GM18520 (cell line): Measurements from ENCODE around the gene IGLL1.
"Not testable (repeated sequence)": the region's sequence is repeated elsewhere in the genome, so short reads cannot be mapped to it uniquely, and the experiment has no call there.

Experiments used
- ATAC-seq: cut with Tn5 transposase; IDR thresholded peaks from one replicate; pipeline ENCODE4 v1.9.1; 2021; ENCODE audit not compliant: unreplicated experiment

Gene IGLL1

DNA sequence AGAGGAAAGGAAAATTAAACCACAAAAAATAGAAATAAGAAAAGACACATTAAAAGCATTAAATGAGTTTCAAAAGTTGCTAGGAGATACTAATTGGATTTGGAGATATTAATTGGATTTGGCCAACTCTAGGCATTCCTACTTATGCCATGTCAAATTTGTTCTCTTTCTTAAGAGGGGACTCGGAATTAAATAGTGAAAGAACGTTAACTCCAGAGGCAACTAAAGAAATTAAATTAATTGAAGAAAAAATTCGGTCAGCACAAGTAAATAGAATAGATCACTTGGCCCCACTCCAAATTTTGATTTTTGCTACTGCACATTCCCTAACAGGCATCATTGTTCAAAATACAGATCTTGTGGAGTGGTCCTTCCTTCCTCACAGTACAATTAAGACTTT lies 37.7 kb downstream of the IGLL1 start:
- ATAC-seq = not testable (repeated sequence)

DNA sequence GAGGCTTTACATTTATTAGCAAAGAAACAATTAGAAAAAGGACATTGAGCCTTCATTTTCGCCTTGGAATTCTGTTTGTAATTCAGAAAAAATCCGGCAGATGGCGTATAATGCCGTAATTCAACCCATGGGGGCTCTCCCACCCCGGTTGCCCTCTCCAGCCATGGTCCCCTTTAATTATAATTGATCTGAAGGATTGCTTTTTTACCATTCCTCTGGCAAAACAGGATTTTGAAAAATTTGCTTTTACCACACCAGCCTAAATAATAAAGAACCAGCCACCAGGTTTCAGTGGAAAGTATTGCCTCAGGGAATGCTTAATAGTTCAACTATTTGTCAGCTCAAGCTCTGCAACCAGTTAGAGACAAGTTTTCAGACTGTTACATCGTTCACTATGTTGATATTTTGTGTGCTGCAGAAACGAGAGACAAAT lies 38.2 kb downstream of the IGLL1 start:
- not testable (repeated sequence) for ATAC-seq

DNA sequence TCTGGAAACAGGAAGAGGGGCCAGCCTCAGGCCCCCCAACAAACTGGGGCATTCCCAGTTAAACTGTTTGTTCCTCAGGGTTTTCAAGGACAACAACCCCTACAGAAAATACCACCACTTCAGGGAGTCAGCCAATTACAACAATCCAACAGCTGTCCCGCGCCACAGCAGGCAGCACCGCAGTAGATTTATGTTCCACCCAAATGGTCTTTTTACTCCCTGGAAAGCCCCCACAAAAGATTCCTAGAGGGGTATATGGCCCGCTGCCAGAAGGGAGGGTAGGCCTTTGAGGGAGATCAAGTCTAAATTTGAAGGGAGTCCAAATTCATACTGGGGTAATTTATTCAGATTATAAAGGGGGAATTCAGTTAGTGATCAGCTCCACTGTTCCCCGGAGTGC lies 39.3 kb downstream of the IGLL1 start:
- not testable (repeated sequence) for ATAC-seq

DNA sequence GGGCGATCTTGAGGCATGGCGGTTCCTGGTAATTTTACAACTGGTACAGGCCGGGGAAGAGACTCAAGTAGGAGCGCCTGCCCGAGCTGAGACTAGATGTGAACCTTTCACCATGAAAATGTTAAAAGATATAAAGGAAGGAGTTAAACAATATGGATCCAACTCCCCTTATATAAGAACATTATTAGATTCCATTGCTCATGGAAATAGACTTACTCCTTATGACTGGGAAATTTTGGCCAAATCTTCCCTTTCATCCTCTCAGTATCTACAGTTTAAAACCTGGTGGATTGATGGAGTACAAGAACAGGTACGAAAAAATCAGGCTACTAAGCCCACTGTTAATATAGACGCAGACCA lies 40.3 kb downstream of the IGLL1 start:
- not testable (repeated sequence) for ATAC-seq

DNA sequence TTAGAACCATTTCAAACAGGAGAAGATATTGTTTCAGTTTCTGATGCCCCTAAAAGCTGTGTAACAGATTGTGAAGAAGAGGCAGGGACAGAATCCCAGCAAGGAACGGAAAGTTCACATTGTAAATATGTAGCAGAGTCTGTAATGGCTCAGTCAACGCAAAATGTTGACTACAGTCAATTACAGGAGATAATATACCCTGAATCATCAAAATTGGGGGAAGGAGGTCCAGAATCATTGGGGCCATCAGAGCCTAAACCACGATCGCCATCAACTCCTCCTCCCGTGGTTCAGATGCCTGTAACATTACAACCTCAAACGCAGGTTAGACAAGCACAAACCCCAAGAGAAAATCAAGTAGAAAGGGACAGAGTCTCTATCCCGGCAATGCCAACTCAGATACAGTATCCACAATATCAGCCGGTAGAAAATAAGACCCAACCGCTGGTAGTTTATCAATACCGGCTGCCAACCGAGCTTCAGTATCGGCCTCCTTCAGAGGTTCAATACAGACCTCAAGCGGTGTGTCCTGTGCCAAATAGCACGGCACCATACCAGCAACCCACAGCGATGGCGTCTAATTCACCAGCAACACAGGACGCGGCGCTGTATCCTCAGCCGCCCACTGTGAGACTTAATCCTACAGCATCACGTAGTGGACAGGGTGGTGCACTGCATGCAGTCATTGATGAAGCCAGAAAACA lies 40.8 kb downstream of the IGLL1 start:
- no peak for ATAC-seq

DNA sequence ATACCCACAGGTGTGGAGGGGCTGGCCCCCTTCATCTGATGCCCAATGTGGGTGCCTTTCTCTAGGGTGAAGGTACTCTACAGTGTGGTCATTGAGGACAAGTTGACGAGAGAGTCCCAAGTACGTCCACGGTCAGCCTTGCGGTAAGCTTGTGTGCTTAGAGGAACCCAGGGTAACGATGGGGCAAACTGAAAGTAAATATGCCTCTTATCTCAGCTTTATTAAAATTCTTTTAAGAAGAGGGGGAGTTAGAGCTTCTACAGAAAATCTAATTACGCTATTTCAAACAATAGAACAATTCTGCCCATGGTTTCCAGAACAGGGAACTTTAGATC lies 41.4 kb downstream of the IGLL1 start:
- ATAC-seq = not testable (repeated sequence)

DNA sequence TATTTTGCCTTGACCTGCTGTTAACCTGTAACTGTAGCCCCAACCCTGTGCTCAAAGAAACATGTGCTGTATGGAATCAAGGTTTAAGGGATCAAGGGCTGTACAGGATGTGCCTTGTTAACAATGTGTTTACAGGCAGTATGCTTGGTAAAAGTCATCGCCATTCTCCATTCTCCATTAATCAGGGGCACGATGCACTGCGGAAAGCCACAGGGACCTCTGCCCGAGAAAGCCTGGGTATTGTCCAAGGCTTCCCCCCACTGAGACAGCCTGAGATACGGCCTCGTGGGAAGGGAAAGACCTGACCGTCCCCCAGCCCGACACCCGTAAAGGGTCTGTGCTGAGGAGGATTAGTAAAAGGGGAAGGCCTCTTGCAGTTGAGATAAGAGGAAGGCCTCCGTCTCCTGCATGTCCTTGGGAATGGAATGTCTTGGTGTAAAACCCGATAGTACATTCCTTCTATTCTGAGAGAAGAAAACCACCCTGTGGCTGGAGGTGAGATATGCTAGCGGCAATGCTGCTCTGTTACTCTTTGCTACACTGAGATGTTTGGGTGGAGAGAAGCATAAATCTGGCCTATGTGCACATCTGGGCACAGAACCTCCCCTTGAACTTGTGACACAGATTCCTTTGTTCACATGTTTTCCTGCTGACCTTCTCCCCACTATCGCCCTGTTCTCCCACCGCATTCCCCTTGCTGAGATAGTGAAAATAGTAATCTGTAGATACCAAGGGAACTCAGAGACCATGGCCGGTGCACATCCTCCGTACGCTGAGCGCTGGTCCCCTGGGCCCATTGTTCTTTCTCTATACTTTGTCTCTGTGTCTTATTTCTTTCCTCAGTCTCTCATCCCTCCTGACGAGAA lies 42.0 kb downstream of the IGLL1 start:
- ATAC-seq = not testable (repeated sequence)

DNA sequence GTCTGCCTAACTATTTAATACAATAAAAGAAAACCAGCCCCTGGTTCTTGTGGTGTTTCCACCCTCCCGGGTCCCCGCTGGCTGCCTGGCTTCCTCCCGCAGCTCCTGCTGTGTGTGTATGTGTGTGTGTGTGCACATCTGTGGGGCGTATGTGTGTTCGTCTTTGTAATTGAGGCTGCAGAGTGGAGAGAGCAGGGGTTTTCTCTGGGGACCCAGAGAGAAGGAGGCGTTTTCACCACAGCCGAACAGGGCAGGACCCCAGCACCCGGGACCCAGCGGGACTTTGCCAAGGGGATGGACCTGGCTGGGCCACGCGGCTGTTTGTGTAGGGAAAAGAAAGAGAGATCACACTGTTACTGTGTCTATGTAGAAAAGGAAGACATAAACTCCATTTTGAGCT lies 42.7 kb downstream of the IGLL1 start:
- ATAC-seq = no peak

DNA sequence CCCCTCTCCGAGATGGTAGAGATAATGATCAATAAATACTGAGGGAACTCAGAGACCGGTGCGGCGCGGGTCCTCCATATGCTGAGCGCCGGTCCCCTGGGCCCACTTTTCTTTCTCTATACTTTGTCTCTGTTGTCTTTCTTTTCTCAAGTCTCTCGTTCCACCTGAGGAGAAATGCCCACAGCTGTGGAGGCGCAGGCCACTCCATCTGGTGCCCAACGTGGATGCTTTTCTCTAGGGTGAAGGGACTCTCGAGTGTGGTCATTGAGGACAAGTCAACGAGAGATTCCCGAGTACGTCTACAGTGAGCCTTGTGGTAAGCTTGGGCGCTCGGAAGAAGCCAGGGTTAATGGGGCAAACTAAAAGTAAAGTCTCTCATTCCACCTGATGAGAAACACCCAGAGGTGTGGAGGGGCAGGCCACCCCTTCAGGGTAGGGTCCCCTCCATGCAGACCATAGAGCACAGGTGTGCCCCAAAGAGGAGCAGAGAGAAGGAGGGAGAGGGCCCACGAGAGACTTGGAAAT lies 43.2 kb downstream of the IGLL1 start:
- ATAC-seq = no peak

DNA sequence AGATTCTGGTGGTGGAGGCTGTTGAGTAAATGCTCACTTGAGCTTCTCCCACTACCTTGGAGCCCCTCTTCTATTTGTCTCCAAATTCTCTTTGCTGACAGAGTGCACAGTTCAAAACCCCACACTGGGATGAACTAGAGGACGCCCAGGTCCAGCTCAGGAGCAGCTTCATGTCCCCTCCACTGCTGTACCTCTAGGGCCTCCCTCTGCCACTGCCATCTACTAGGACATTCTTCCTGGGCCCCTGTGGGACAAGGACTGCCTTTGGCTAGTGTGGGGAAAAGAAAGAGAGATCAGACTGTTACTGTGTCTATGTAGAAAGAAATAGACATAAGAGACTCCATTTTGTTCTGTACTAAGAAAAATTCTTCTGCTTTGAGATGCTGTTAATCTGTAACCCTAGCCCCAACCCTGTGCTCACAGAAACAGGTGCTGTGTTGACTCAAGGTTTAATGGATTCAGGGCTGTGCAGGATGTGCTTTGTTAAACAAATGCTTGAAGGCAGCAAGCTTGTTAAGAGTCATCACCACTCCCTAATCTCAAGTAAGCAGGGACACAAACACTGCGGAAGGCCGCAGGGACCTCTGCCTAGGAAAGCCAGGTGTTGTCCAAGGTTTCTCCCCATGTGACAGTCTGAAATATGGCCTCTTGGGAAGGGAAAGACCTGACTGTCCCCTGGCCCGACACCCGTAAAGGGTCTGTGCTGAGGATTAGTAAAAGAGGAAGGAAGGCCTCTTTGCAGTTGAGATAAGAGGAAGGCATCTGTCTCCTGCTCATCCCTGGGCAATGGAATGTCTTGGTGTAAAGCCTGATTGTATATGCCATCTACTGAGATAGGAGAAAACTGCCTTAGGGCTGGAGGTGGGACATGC lies 44.1 kb downstream of the IGLL1 start:
- ATAC-seq = not testable (repeated sequence)

DNA sequence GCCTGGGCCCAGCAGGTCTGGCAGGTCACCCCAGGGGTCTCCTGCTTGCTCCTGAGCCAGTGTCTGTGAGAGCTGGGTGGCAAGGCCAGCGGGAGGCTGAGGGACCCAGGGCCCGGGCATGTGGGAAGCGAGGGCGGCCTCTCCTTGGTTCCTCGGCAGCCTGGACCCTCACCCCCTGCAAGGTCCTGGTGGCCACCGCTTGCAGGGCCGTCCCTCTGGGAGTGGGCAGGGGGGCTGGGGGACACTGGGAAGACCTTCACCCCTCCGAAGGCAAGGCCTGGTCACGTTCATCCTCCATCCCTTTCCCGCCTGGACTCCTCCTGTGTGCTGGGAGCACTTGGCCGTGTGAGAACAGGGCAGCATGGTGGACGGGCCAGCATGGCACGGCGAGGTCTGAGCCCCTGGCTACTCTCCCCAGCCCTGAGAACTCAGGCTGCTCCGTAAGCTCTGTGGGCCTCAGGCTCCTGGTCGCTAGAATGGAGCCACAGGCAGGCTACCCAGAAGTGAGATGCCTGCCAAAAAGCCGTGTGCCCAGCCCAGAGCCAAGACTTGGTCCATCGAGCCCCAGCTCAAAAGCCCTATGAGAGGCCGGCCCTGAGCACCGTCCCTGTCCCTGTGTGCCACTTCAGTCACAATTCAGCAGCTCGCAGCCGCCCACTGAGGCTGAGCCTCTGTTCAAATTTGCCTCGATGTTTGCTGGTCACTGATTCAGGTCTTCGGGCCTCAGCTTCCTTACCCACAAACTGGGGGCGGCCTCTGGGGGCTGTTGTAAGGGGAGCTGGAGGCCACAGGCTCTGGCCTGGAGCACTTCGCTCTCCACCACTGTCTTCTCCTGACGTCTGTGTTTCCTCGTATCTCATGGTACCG lies 45.0 kb downstream of the IGLL1 start:
- no peak for ATAC-seq

DNA sequence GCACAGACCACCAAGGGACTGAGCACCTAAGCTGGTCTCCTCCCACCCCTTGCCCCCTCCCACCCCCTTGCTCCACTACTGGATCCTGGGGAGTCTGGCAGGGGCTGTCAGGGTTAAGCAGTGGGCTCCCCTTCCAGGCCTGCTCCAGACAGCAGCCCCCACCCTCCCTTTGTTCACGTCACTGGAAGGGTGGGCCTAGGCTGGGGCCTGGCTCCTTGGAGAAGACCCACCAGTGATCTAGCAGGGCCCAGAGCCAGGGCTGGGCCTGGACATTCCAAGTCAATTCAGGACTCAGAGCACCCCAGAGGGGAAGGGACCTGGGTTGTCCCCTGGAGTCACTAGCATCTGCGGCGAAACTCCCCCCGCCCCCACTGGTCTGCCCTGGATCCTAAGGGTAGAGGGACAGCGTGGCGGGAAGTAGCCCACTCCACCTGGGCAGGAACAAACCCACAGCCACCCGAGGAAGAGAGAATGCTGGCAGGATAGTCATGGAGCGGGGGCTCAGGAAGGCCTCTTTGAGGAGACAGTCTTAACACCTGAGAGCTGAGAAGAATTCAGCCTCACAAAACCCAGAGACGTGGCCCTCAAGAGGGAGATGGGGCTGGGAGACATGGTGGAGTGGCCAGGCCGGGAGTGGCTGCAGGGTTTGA lies 45.8 kb downstream of the IGLL1 start:
- no peak for ATAC-seq

DNA sequence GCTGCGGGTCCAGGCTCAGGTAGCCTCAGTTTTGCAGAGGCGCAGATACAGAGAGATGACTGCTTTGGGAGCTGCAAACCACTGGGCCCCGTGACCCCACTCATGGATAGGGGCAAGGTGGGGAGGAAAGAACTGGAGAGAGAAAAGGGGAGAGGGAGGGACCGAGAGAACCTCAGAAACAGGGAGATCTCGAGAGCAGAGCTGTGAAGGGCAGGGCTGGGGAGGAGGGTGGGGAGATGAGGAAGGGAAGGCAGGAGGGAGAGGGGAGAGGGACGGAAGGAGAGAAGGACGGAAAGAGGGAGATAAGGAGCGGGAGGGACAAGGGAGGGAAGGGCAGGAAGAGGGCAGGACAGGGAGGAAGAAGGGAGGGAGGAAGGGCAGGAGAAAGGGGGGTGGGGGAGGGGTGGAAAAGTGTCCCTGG lies 46.3 kb downstream of the IGLL1 start:
- ATAC-seq = no peak

DNA sequence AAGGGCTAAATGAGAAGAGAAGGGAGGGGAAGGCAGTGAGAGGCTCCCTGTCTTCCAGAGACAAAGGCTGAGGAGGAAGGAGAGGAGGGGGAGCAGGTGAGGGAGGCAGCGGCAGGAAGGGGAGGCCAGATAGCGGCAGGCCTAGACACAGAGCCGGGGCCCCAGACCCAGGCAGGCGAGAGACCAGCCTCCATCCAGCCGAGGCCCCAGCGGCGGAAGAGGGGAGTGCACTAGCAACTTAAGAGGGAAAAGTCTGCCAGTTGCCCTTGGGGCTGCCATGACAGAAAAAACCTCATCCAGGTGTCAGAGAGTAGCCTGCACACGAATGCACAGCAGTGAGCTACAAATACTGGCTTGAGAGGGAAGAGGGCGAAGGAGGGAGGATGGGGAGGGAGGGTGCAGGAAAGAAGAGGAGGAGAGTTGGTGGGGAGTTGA lies 46.7 kb downstream of the IGLL1 start:
- no peak for ATAC-seq

DNA sequence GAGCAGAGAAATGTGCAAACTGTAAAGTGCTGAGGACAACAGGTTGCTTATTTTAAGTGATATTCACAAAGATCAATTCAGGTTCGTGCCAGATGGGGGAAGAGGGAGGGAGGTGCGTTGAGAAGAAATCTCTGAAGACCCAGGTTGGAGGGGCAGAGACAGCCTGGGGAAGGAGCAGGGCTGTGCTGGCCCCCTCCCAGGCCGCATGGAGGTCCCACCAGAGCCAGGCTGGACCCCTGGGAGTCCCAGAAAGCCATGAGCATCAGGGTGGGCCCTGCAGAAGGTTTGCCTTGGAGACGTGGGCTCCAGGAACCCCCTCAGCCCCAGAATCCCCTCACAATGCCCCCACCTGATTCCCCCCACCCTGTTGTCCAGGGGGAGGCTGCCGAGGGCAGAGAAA lies 47.4 kb downstream of the IGLL1 start:
- ATAC-seq = no peak

DNA sequence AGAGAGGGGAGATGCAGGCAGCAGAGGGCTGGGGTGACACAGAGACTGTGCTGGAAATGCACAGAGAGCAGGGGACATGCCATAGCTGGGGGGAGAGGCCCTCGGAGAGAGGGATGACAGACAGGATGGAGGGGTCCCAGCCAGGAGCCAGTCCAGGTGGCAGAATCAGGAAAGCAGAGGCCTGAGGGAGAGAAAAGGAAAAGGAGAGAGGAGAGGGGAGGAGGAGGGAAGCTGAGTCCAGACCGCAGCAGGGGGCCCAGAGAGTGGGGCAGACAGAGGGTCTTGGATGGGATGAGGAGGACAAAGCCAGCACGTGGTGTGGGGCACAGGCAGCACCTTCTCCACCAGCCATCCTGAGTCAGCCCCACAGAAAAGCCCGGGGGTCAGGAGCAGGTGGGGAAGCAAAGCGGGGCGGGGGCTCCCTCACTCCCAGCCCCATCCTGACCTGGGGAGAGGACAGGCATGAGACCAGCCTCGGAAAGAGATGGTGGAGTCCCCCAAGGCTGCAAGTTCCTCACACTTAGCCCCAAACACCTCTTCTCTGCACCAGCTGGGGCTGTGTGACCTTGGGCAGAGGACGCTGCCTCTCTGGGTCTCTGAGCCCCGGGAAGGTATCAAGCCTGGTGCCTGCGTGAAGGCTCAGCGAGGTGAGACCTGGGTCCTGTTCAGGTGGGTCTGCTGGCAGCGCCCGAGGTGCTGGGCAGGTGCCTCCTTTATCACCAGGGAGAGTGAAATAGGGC lies 48.0 kb downstream of the IGLL1 start:
- no peak for ATAC-seq

DNA sequence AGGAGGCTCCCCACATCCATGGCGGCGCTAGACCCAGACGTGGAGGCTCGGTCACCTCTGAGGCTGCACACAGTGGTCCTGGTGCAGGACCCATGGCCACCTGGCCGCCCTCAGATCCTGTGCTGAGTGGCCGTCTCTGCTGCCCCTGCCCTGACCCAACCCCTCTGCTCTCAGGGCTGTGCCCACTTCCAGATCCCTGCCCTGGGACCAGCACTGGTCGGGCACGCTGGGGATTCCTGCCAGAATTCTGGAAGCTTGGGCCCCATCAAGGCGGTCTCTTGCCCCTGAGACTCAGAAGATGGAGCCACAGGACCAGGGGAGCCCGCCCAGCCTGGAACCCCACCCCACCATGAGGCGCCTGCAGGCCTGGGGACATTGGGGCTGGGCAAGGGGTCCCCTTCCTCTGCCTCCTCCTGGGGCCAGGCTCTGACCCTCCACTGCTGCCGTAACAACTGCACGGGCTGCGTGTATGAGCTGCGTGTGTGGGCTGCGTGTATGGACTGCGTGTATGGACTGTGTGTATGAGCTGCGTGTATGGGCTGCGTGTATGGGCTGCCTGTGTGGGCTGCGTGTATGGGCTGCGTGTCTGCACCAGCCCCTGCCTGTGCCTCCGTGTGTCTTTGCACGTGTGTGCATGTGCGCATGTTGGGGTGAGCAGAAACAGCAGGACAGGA lies 48.7 kb downstream of the IGLL1 start:
- no peak for ATAC-seq

DNA sequence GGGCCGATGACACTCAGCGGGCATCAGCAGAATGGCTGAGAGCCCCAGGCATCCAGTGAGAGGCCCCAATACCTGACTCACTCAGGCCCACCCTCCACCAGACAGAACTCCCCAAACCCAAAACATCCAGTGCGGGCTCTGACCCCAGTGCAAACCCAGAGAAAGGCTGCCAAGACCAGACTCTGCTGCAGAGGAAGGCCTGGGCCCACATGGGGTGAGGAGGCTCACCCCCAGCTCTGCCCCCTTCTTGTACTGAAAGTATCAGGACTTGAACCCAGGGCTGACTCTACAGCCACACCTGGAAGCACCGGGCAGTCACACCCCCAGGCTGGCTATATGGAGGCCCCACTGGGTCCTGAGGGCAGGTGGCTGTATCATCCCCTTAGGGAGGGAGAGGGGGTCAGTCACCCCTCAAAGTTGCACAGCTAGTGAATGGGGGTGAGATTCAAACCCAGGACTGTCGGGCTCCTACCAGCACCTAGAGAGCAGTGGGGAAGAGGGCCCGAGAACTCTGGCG lies 49.3 kb downstream of the IGLL1 start:
- no peak for ATAC-seq
